HCT116 (cell line): Measurements from ENCODE around the gene PTX4. TPM values are rescaled to one million over a fixed set of nuclear protein-coding genes. Genes with fewer than 3 reads are reported as not detected.
"Not testable (repeated sequence)": the region's sequence is repeated elsewhere in the genome, so short reads cannot be mapped to it uniquely, and the experiment has no call there.

Source experiments
- ATAC-seq: fragments of 200-7000 bp; cut with Tn5 transposase; 2 replicates; pipeline ENCODE4 v1.9.1; 2020; ENCODE audit warnings: mild to moderate bottlenecking, moderate library complexity
- BruUV-seq: library from RNA; stranded (reverse); fragments of 400-500 nt; replicated peaks from 2 replicates; lab custom pipeline; 2021; lab: Mats Ljungman, UMichigan
- CTCF ChIA-PET: fragments of 300-600 bp; sonication (Branson Sonifier 250); formaldehyde crosslinking; loops from one replicate; lab custom pipeline; 2021; ENCODE audit warnings: antibody characterized with exemption; lab: Charles Lee
- POLR2A ChIA-PET: fragments of 300-600, 350-600 bp; sonication (Branson Sonifier 250); formaldehyde crosslinking; loops from one replicate; lab custom pipeline; 2021; ENCODE audit warnings: antibody characterized with exemption; lab: Charles Lee
- RAD21 ChIA-PET, 2 experiments: fragments of 300-600 bp; sonication (Branson Sonifier 250); formaldehyde crosslinking; loops; one replicate each; lab custom pipeline; 2023; ENCODE audit warnings: low total read pairs in 2 of 2; ENCODE audit not compliant: uncharacterized antibody in 2 of 2, unreplicated experiment in 2 of 2, low non-redundant PET in 1 of 2; lab: Charles Lee
- DNase-seq: peaks from one replicate; pipeline ENCODE4 v3.0.0-alpha.2; 2010; ENCODE audit warnings: low read depth, low spot score
- H2AFZ ChIP-seq: fragments of 200-600 bp; shearing (Covaris generic), sonication (generic); 2 replicates; pipeline ENCODE4 v1.6.1; 2017; ENCODE audit warnings: low read depth, mixed run types, mixed read lengths, antibody characterized with exemption, low read length; ENCODE audit not compliant: poor library complexity, severe bottlenecking
- H3K27ac ChIP-seq: 2 replicates; pipeline ENCODE4 v1.5.1; 2012; ENCODE audit warnings: low read depth, low read length
- H3K27me3 ChIP-seq: fragments of 200-600 bp; sonication (generic); 2 replicates; pipeline ENCODE4 v1.6.1; 2016; ENCODE audit warnings: mixed run types, low read length, mixed read lengths; ENCODE audit not compliant: insufficient read depth
- H3K36me3 ChIP-seq, 2 experiments: fragments of 200-500 bp in 1 of 2; fragments of 200-600 bp in 1 of 2; sonication (Bioruptor generic) in 1 of 2; sonication (generic) in 1 of 2; 2 replicates each; pipeline versions ENCODE4 v1.5.1 to v1.6.1; 2014 to 2016; ENCODE audit warnings: low read length in 2 of 2, inconsistent platforms in 1 of 2, mixed read lengths in 1 of 2, mixed run types in 1 of 2; ENCODE audit not compliant: insufficient read depth in 2 of 2, control insufficient read depth in 1 of 2
- H3K4me1 ChIP-seq, 2 experiments: fragments of 200-600 bp in 1 of 2; sonication (generic) in 1 of 2; 2 replicates each; pipeline versions ENCODE4 v1.5.1 to v1.6.1; 2012 to 2017; ENCODE audit warnings: low read length in 2 of 2, inconsistent platforms in 1 of 2, mild to moderate bottlenecking in 1 of 2, mixed read lengths in 1 of 2, mixed run types in 1 of 2, moderate library complexity in 1 of 2; ENCODE audit not compliant: insufficient read depth in 2 of 2, control insufficient read depth in 1 of 2
- H3K4me2 ChIP-seq: fragments of 200-600 bp; sonication (generic); 2 replicates; pipeline ENCODE4 v1.6.1; 2017; ENCODE audit warnings: mixed run types, low read length, mixed read lengths
- H3K4me3 ChIP-seq, 2 experiments: fragments of 200-600 bp in 1 of 2; sonication (generic) in 1 of 2; replicated peaks in 1 of 2; 2 replicates each; pipeline ENCODE4 v1.5.1; 2011 to 2016; ENCODE audit warnings: low read length in 2 of 2, control low read depth in 1 of 2, low read depth in 1 of 2, mild to moderate bottlenecking in 1 of 2, mixed read lengths in 1 of 2, mixed run types in 1 of 2
- H3K79me2 ChIP-seq: fragments of 200-600 bp; sonication (generic); 2 replicates; pipeline ENCODE4 v1.6.1; 2017; ENCODE audit warnings: mild to moderate bottlenecking, mixed run types, low read length, moderate library complexity, mixed read lengths; ENCODE audit not compliant: insufficient read depth
- H3K9ac ChIP-seq: fragments of 200-600 bp; sonication (generic); 2 replicates; pipeline ENCODE4 v1.6.1; 2016; ENCODE audit warnings: low read length, mixed read lengths
- H3K9me2 ChIP-seq: fragments of 200-600 bp; sonication (generic), shearing (Covaris generic); 2 replicates; pipeline ENCODE4 v1.6.1; 2017; ENCODE audit warnings: mixed run types, mild to moderate bottlenecking, moderate library complexity; ENCODE audit not compliant: insufficient read depth
- H3K9me3 ChIP-seq, 2 experiments: fragments of 200-500 bp in 1 of 2; fragments of 200-600 bp in 1 of 2; sonication (Bioruptor generic) in 1 of 2; sonication (generic) in 1 of 2; 2 replicates each; pipeline ENCODE4 v1.6.1; 2014 to 2017; ENCODE audit warnings: low read length in 2 of 2, mixed read lengths in 2 of 2, inconsistent platforms in 1 of 2, low read depth in 1 of 2, mild to moderate bottlenecking in 1 of 2, mixed run types in 1 of 2, moderate library complexity in 1 of 2; ENCODE audit not compliant: control insufficient read depth in 1 of 2, insufficient read depth in 1 of 2
- H4K20me1 ChIP-seq: fragments of 200-600 bp; sonication (generic), shearing (Covaris generic); 2 replicates; pipeline ENCODE4 v1.6.1; 2017; ENCODE audit warnings: mixed run types, mild to moderate bottlenecking, moderate library complexity; ENCODE audit not compliant: insufficient read depth
- ATF3 ChIP-seq: IDR thresholded peaks from 2 replicates; pipeline ENCODE4 v1.6.1; 2012
- CBX3 ChIP-seq: IDR thresholded peaks from 2 replicates; pipeline ENCODE4 v1.6.1; 2012; ENCODE audit warnings: low read depth
- CTCF ChIP-seq, 3 experiments: fragments of 200-600 bp in 1 of 3; sonication (generic) in 1 of 3; IDR thresholded peaks in 2 of 3; conservative IDR thresholded peaks in 1 of 3; 2 replicates each; pipeline ENCODE4 v1.5.1; 2012 to 2017; ENCODE audit warnings: low read depth in 2 of 3, low read length in 2 of 3, antibody characterized with exemption in 1 of 3, borderline replicate concordance in 1 of 3, control low read depth in 1 of 3, mild to moderate bottlenecking in 1 of 3, mixed read lengths in 1 of 3, mixed run types in 1 of 3, moderate library complexity in 1 of 3; ENCODE audit not compliant: insufficient read depth in 1 of 3
- JUND ChIP-seq: IDR thresholded peaks from 2 replicates; pipeline ENCODE4 v1.6.1; 2012
- POLR2A ChIP-seq: IDR thresholded peaks from 2 replicates; pipeline ENCODE4 v1.7.0; 2011; ENCODE audit warnings: borderline replicate concordance; ENCODE audit not compliant: insufficient read depth, insufficient read length; ENCODE audit errors: extremely low read depth
- RAD21 ChIP-seq: IDR thresholded peaks from 2 replicates; pipeline ENCODE4 v1.6.1; 2012; ENCODE audit warnings: low read depth, mild to moderate bottlenecking
- REST ChIP-seq: IDR thresholded peaks from 2 replicates; pipeline ENCODE4 v1.6.1; 2012; ENCODE audit warnings: low read depth
- SIN3A ChIP-seq: IDR thresholded peaks from 2 replicates; pipeline ENCODE4 v1.6.1; 2012; ENCODE audit warnings: low read depth
- SP1 ChIP-seq: IDR thresholded peaks from 2 replicates; pipeline ENCODE4 v1.6.1; 2012; ENCODE audit warnings: low read depth
- SRF ChIP-seq: IDR thresholded peaks from 2 replicates; pipeline ENCODE4 v1.6.1; 2012; ENCODE audit warnings: low read depth
- TCF7L2 ChIP-seq: IDR thresholded peaks from 2 replicates; pipeline ENCODE4 v1.7.0; 2011; ENCODE audit warnings: borderline replicate concordance, inconsistent platforms; ENCODE audit not compliant: insufficient read depth, insufficient read length; ENCODE audit errors: extremely low read depth
- YY1 ChIP-seq: IDR thresholded peaks from 2 replicates; pipeline ENCODE4 v1.6.1; 2011; ENCODE audit warnings: low read length, low read depth, moderate library complexity, mild to moderate bottlenecking; ENCODE audit not compliant: insufficient replicate concordance; ENCODE audit errors: extremely low read depth
- intact Hi-C: fragments of 100-400 bp; cut with micrococcal nuclease; formaldehyde crosslinking; loops from 2 replicates; pipeline ENCODE4 v1.10.0; 2022
- total RNA-seq: library from RNA; stranded (reverse); gene quantifications from one replicate; pipeline ENCODE4 v1.2.1, GENCODE V29; 2021; ENCODE audit not compliant: unreplicated experiment

PTX4 gene
- total RNA-seq, 1 experiment from 2014 or later = not detected

- no peak for TF ChIP-seq CTCF (IDR thresholded peaks at IDR 0.05 in 2 of 3, conservative IDR thresholded peaks at IDR 0.05 in 1 of 3; ENCODE audit: borderline replicate concordance in 1 of 3, insufficient read depth in 1 of 3, low read depth in 2 of 3, low read length in 2 of 3)
- no peak for TF ChIP-seq SIN3A
- TF ChIP-seq RAD21 = no peak
- TF ChIP-seq SRF = no peak
These were observed 47.3 kb downstream of the PTX4 start (continued) for GRCh38 chr16:1441391-1441829.

GRCh38 chr16:1439699-1440074 lies 49.1 kb downstream of the PTX4 start:
- intact Hi-C loops, H3K36me3 ChIP-seq, H4K20me1 ChIP-seq, BruUV-seq, H3K27ac ChIP-seq, H3K27me3 ChIP-seq, H3K4me3 ChIP-seq, H3K9me3 ChIP-seq, POLR2A ChIA-PET, RAD21 ChIA-PET, H2AFZ ChIP-seq, H3K79me2 ChIP-seq, H3K4me1 ChIP-seq, H3K9ac ChIP-seq, H3K9me2 ChIP-seq, DNase-seq, ATAC-seq, CTCF ChIA-PET, H3K4me2 ChIP-seq: not testable (repeated sequence)

- ChIA-PET POLR2A (no interaction called here), RAD21 (no interaction called here), CTCF (no interaction called here)
- intact Hi-C loops = no loop called here
- no peak overlapping the region for H3K27ac ChIP-seq
- no peaks in the 10 kb centered on the region for H3K9me2 ChIP-seq
- DNase-seq (no peak), ATAC-seq (no peak)
- H4K20me1 ChIP-seq = no peaks in the 10 kb centered on the region
- no peaks in the 10 kb centered on the region for H3K27me3 ChIP-seq
- H2AFZ ChIP-seq = no peak overlapping the region
- BruUV-seq = no TSS peak
- H3K4me2 ChIP-seq = no peak overlapping the region
- no peak overlapping the region for H3K9ac ChIP-seq
- no peaks in the 10 kb centered on the region for H3K36me3 ChIP-seq
- no peaks in the 10 kb centered on the region for H3K9me3 ChIP-seq
- H3K79me2 ChIP-seq = no peaks in the 10 kb centered on the region
- H3K4me1 ChIP-seq = no peaks in the 10 kb centered on the region
- H3K4me3 ChIP-seq = no peak overlapping the region
- TF ChIP-seq CBX3 (no peak), REST (no peak), SRF (no peak), JUND (no peak), YY1 (no peak), POLR2A (no peak), TCF7L2 (no peak), SP1 (no peak), ATF3 (no peak)
These were observed 49.6 kb downstream of the PTX4 start for GRCh38 chr16:1439058-1439698.
